ENCODE measurements around the gene TMEM141.

TMEM141 gene

GRCh38 chr9:136827794-136828473 is 36.8 kb downstream of the TMEM141 start:
- no peak for TF ChIP-seq TAF1 (IDR thresholded peaks at IDR 0.05; ENCODE audit: borderline replicate concordance, insufficient read depth, low read length)
- no peak for TF ChIP-seq POLR2AphosphoS5 (IDR thresholded peaks at IDR 0.05; ENCODE audit: low read depth, low read length)
- TF ChIP-seq REST (IDR thresholded peaks at IDR 0.05; ENCODE audit: insufficient read depth in 1 of 2, low read depth in 2 of 2, low read length in 2 of 2), result no peak
- no peak for TF ChIP-seq SIN3A (IDR thresholded peaks at IDR 0.05; ENCODE audit: borderline replicate concordance, insufficient read depth, low read length)
- TF ChIP-seq FOXP2 (optimal IDR thresholded peaks at IDR 0.05; ENCODE audit: borderline replicate concordance, extremely low read depth, extremely low read length, insufficient read depth), result no peak

- no peak for TF ChIP-seq REST (IDR thresholded peaks at IDR 0.05; ENCODE audit: insufficient read depth in 1 of 2, low read depth in 2 of 2, low read length in 2 of 2)
- no peak for TF ChIP-seq FOXP2 (optimal IDR thresholded peaks at IDR 0.05; ENCODE audit: borderline replicate concordance, extremely low read depth, extremely low read length, insufficient read depth)
- no peak for TF ChIP-seq SIN3A (IDR thresholded peaks at IDR 0.05; ENCODE audit: borderline replicate concordance, insufficient read depth, low read length)
- no peak for TF ChIP-seq POLR2AphosphoS5 (IDR thresholded peaks at IDR 0.05; ENCODE audit: low read depth, low read length)
- TF ChIP-seq TAF1 (IDR thresholded peaks at IDR 0.05; ENCODE audit: borderline replicate concordance, insufficient read depth, low read length), result no peak
These were observed 37.5 kb downstream of the TMEM141 start for GRCh38 chr9:136828474-136829140.

GRCh38 chr9:136829412-136829811 is 38.3 kb downstream of the TMEM141 start:
- TF ChIP-seq SIN3A (IDR thresholded peaks at IDR 0.05; ENCODE audit: borderline replicate concordance, insufficient read depth, low read length), result no peak
- no peak for TF ChIP-seq POLR2AphosphoS5 (IDR thresholded peaks at IDR 0.05; ENCODE audit: low read depth, low read length)
- TF ChIP-seq TAF1 (IDR thresholded peaks at IDR 0.05; ENCODE audit: borderline replicate concordance, insufficient read depth, low read length), result no peak
- TF ChIP-seq FOXP2 (optimal IDR thresholded peaks at IDR 0.05; ENCODE audit: borderline replicate concordance, extremely low read depth, extremely low read length, insufficient read depth), result no peak
- no peak for TF ChIP-seq REST (IDR thresholded peaks at IDR 0.05; ENCODE audit: insufficient read depth in 1 of 2, low read depth in 2 of 2, low read length in 2 of 2)

GRCh38 chr9:136829981-136830885 is 39.1 kb downstream of the TMEM141 start:
- TF ChIP-seq TAF1 (IDR thresholded peaks at IDR 0.05; ENCODE audit: borderline replicate concordance, insufficient read depth, low read length), result no peak
- no peak for TF ChIP-seq POLR2AphosphoS5 (IDR thresholded peaks at IDR 0.05; ENCODE audit: low read depth, low read length)
- no peak for TF ChIP-seq SIN3A (IDR thresholded peaks at IDR 0.05; ENCODE audit: borderline replicate concordance, insufficient read depth, low read length)
- TF ChIP-seq FOXP2 (optimal IDR thresholded peaks at IDR 0.05; ENCODE audit: borderline replicate concordance, extremely low read depth, extremely low read length, insufficient read depth), result no peak
- no peak for TF ChIP-seq REST (IDR thresholded peaks at IDR 0.05; ENCODE audit: insufficient read depth in 1 of 2, low read depth in 2 of 2, low read length in 2 of 2)

All from PFSK-1 (cell line).